ENCODE measurements around the gene FYB2.

- TF ChIP-seq, protein P1, sequence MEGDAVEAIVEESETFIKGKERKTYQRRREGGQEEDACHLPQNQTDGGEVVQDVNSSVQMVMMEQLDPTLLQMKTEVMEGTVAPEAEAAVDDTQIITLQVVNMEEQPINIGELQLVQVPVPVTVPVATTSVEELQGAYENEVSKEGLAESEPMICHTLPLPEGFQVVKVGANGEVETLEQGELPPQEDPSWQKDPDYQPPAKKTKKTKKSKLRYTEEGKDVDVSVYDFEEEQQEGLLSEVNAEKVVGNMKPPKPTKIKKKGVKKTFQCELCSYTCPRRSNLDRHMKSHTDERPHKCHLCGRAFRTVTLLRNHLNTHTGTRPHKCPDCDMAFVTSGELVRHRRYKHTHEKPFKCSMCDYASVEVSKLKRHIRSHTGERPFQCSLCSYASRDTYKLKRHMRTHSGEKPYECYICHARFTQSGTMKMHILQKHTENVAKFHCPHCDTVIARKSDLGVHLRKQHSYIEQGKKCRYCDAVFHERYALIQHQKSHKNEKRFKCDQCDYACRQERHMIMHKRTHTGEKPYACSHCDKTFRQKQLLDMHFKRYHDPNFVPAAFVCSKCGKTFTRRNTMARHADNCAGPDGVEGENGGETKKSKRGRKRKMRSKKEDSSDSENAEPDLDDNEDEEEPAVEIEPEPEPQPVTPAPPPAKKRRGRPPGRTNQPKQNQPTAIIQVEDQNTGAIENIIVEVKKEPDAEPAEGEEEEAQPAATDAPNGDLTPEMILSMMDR (conservative IDR thresholded peaks at IDR 0.05) = no peak
- TF ChIP-seq EZH2 (IDR thresholded peaks at IDR 0.05; ENCODE audit: low read depth) = no peak
Observed at GRCh38 chr1:56845343-56845742, 26.1 kb upstream of the FYB2 start.
